GM23248 (cell line): ENCODE measurements around the gene P2RX7. TPM values are rescaled to one million over a fixed set of nuclear protein-coding genes. Genes with fewer than 3 reads are reported as not detected.

Experiments
- DNase-seq: peaks from one replicate; pipeline ENCODE4 v3.0.0-alpha.2; 2015
- H2AFZ ChIP-seq: fragments of 200-600 bp; sonication (generic); 2 replicates; pipeline ENCODE4 v1.6.1; 2016; ENCODE audit warnings: antibody characterized with exemption
- H3F3A ChIP-seq: fragments of 200-600 bp; sonication (generic); 2 replicates; pipeline ENCODE4 v1.6.1; 2016; ENCODE audit warnings: mild to moderate bottlenecking, antibody characterized with exemption, mixed run types; ENCODE audit not compliant: insufficient read depth
- H3K27ac ChIP-seq: fragments of 200-600 bp; sonication (generic); 2 replicates; pipeline ENCODE4 v1.5.1; 2016; ENCODE audit warnings: mild to moderate bottlenecking
- H3K27me3 ChIP-seq: fragments of 200-600 bp; sonication (generic); replicated peaks from 2 replicates; pipeline ENCODE4 v1.6.1; 2016; ENCODE audit warnings: mild to moderate bottlenecking; ENCODE audit not compliant: insufficient read depth
- H3K36me3 ChIP-seq: fragments of 200-600 bp; sonication (generic); 2 replicates; pipeline ENCODE4 v1.6.1; 2016; ENCODE audit warnings: low read depth, mild to moderate bottlenecking
- H3K4me1 ChIP-seq: fragments of 200-600 bp; sonication (generic); 2 replicates; pipeline ENCODE4 v1.6.1; 2016; ENCODE audit warnings: mild to moderate bottlenecking; ENCODE audit not compliant: insufficient read depth
- H3K4me2 ChIP-seq: fragments of 200-600 bp; sonication (generic); one replicate; pipeline ENCODE4 v1.6.1; 2016; ENCODE audit warnings: mild to moderate bottlenecking; ENCODE audit not compliant: unreplicated experiment
- H3K4me3 ChIP-seq: fragments of 200-600 bp; sonication (generic); 2 replicates; pipeline ENCODE4 v1.5.1; 2016; ENCODE audit warnings: mild to moderate bottlenecking
- H3K79me2 ChIP-seq: fragments of 200-600 bp; sonication (generic); 2 replicates; pipeline ENCODE4 v1.6.1; 2016; ENCODE audit warnings: mild to moderate bottlenecking; ENCODE audit not compliant: insufficient read depth
- H3K9ac ChIP-seq: fragments of 200-600 bp; sonication (generic); 2 replicates; pipeline ENCODE4 v1.6.1; 2016; ENCODE audit warnings: mild to moderate bottlenecking
- H3K9me2 ChIP-seq: fragments of 200-600 bp; sonication (generic); 2 replicates; pipeline ENCODE4 v1.6.1; 2016; ENCODE audit warnings: mixed run types, mild to moderate bottlenecking, moderate library complexity; ENCODE audit not compliant: insufficient read depth
- H3K9me3 ChIP-seq: fragments of 200-600 bp; sonication (generic); one replicate; pipeline ENCODE4 v1.6.1; 2017; ENCODE audit warnings: low read depth
- H4K20me1 ChIP-seq: fragments of 200-600 bp; sonication (generic); 2 replicates; pipeline ENCODE4 v1.6.0; 2016; ENCODE audit not compliant: insufficient read depth
- EZH2 ChIP-seq: fragments of 200-600 bp; sonication (generic); IDR thresholded peaks from 2 replicates; pipeline ENCODE4 v1.6.1; 2018; ENCODE audit warnings: antibody characterized with exemption, mild to moderate bottlenecking; ENCODE audit not compliant: insufficient read depth, poor library complexity, severe bottlenecking
- EZH2phosphoT487 ChIP-seq: fragments of 200-600 bp; sonication (generic); IDR thresholded peaks from 2 replicates; pipeline ENCODE4 v1.6.1; 2018; ENCODE audit warnings: antibody characterized with exemption, moderate library complexity, mild to moderate bottlenecking, low read depth; ENCODE audit not compliant: insufficient read depth
- WGBS, 2 experiments: methylation state at CpG; one replicate each; pipeline ENCODE4 v1.1.6; 2015 to 2017; ENCODE audit warnings: low lambda C conversion rate in 2 of 2, low coverage in 1 of 2; ENCODE audit errors: missing lambda C conversion rate in 2 of 2; 5-methylcytosine and 5-hydroxymethylcytosine counted together
- in situ Hi-C: fragments of 300-500 bp; cut with MboI; formaldehyde crosslinking; loops from 2 replicates; pipeline ENCODE4 v1.15.0; 2020
- polyA plus RNA-seq: library from polyadenylated mRNA; unstranded; fragments of >200 nt; fragmentation: Nextera tagmentation; extraction: Ambion mirVana; gene quantifications from 2 replicates; pipeline ENCODE4 v1.2.1, GENCODE V29; 2016
- total RNA-seq: library from RNA; depleted of rRNA; stranded (reverse); fragments of >200 nt; shearing (Covaris generic); gene quantifications from 2 replicates; pipeline ENCODE4 v1.2.3, GENCODE V29; 2014

Gene P2RX7
- total and polyA plus RNA-seq, 2 experiments from 2014 or later: 0.53 to 0.54 TPM

GRCh38 chr12:121089813-121090430, 42.8 kb upstream of the P2RX7 start:
- DNase-seq: no peak
- no peak overlapping the region for H3K4me3 ChIP-seq
- no peaks in the 10 kb centered on the region for H3K36me3 ChIP-seq
- no peak overlapping the region for H3K9ac ChIP-seq
- no peaks in the 10 kb centered on the region for H3K79me2 ChIP-seq
- no peaks in the 10 kb centered on the region for H3K9me2 ChIP-seq
- in situ Hi-C loops: no loop called here
- no peaks in the 10 kb centered on the region for H3K4me1 ChIP-seq
- 0 out of 2 replicates have a peak, but pooled peaks cover 8% of the 10 kb centered on the region for H3K27me3 ChIP-seq
- H3K4me2 ChIP-seq: no peak overlapping the region
- WGBS, 2 experiments: 76 to 77% methylated on average over 10 of the region's 10 CpGs
- no peak overlapping the region for H2AFZ ChIP-seq
- no peaks in the 10 kb centered on the region for H3K9me3 ChIP-seq
- no peaks in the 10 kb centered on the region for H3F3A ChIP-seq
- H4K20me1 ChIP-seq: no peaks in the 10 kb centered on the region
- no peak overlapping the region for H3K27ac ChIP-seq
- no peak for TF ChIP-seq EZH2
- no peak for TF ChIP-seq EZH2phosphoT487

- H4K20me1 ChIP-seq: no peaks in the 10 kb centered on the region
- no peaks in the 10 kb centered on the region for H3K4me1 ChIP-seq
- no peak overlapping the region for H3K27ac ChIP-seq
- no peaks in the 10 kb centered on the region for H3K9me3 ChIP-seq
- in situ Hi-C loops: no loop called here
- no peaks in the 10 kb centered on the region for H3K9me2 ChIP-seq
- no peak for TF ChIP-seq EZH2phosphoT487
- TF ChIP-seq EZH2: no peak
- H3K4me3 ChIP-seq: no peak overlapping the region
- no peak overlapping the region for H2AFZ ChIP-seq
- no peak overlapping the region for H3K9ac ChIP-seq
- WGBS, 2 experiments: 55% methylated on average over 11 of the region's 11 CpGs
- no peak for DNase-seq
- H3F3A ChIP-seq: no peaks in the 10 kb centered on the region
- 0 out of 2 replicates have a peak, but pooled peaks cover 8% of the 10 kb centered on the region for H3K27me3 ChIP-seq
- H3K4me2 ChIP-seq: no peak overlapping the region
- no peaks in the 10 kb centered on the region for H3K36me3 ChIP-seq
- no peaks in the 10 kb centered on the region for H3K79me2 ChIP-seq
These were observed 41.8 kb upstream of the P2RX7 start for GRCh38 chr12:121090586-121091514.

GRCh38 chr12:121092034-121092433, 40.6 kb upstream of the P2RX7 start:
- Histone ChIP-seq H3K27me3 (0 out of 2 replicates have a peak, but pooled peaks cover 8% of the 10 kb centered on the region), H3K9ac (no peak overlapping the region), H3F3A (no peaks in the 10 kb centered on the region), H4K20me1 (no peaks in the 10 kb centered on the region), H3K4me1 (no peaks in the 10 kb centered on the region), H3K4me3 (no peak overlapping the region), H2AFZ (no peak overlapping the region), H3K9me2 (no peaks in the 10 kb centered on the region), H3K9me3 (no peaks in the 10 kb centered on the region), H3K27ac (no peak overlapping the region), H3K36me3 (no peaks in the 10 kb centered on the region), H3K4me2 (no peak overlapping the region), H3K79me2 (no peaks in the 10 kb centered on the region)
- WGBS, 2 experiments: 90 to 92% methylated on average over 2 of the region's 2 CpGs
- no peak for DNase-seq
- TF ChIP-seq EZH2 (no peak), EZH2phosphoT487 (no peak)
- in situ Hi-C loops: no loop called here

- Histone ChIP-seq H3K9me2 (no peaks in the 10 kb centered on the region), H3K36me3 (no peaks in the 10 kb centered on the region), H3K9ac (no peak overlapping the region), H3K4me1 (no peaks in the 10 kb centered on the region), H3K4me2 (no peak overlapping the region), H3K27me3 (0 out of 2 replicates have a peak, but pooled peaks cover 8% of the 10 kb centered on the region), H3K79me2 (no peaks in the 10 kb centered on the region), H3K27ac (no peak overlapping the region), H4K20me1 (no peaks in the 10 kb centered on the region), H2AFZ (no peak overlapping the region), H3K4me3 (no peak overlapping the region), H3F3A (no peaks in the 10 kb centered on the region), H3K9me3 (no peaks in the 10 kb centered on the region)
- DNase-seq: no peak
- in situ Hi-C loops: no loop called here
- 82 to 95% methylated on average over 14 to 21 of the region's 31 CpGs for WGBS, 2 experiments
- TF ChIP-seq EZH2 (no peak), EZH2phosphoT487 (no peak)
These were observed 39.2 kb upstream of the P2RX7 start for GRCh38 chr12:121093487-121093891.
